Right renal pelvis (tissue), 4 donors: ENCODE results near the gene SPATS1. TPM values are rescaled to one million over a fixed set of nuclear protein-coding genes. Genes with fewer than 3 reads are reported as not detected.
A peak's percentile ranks its signal among the peaks of the same experiment; 100 is the strongest.
"Not testable (repeated sequence)": the region's sequence is repeated elsewhere in the genome, so short reads cannot be mapped to it uniquely, and the experiment has no call there.

Experiments used
- DNase-seq, 4 donors: peaks; one replicate each; pipeline ENCODE4 v3.0.0-alpha.2; 2013; ENCODE audit warnings: low read depth in 4 of 4, low spot score in 3 of 4, missing footprints in 1 of 4
- polyA plus RNA-seq, 4 donors: library from polyadenylated mRNA; unstranded; fragments of 120-200 nt; gene quantifications; one replicate each; pipeline ENCODE4 v1.2.1, GENCODE V29; 2013; ENCODE audit not compliant: insufficient read length in 4 of 4

SPATS1 gene
- polyA plus RNA-seq, 4 donors, result not detected

DNA sequence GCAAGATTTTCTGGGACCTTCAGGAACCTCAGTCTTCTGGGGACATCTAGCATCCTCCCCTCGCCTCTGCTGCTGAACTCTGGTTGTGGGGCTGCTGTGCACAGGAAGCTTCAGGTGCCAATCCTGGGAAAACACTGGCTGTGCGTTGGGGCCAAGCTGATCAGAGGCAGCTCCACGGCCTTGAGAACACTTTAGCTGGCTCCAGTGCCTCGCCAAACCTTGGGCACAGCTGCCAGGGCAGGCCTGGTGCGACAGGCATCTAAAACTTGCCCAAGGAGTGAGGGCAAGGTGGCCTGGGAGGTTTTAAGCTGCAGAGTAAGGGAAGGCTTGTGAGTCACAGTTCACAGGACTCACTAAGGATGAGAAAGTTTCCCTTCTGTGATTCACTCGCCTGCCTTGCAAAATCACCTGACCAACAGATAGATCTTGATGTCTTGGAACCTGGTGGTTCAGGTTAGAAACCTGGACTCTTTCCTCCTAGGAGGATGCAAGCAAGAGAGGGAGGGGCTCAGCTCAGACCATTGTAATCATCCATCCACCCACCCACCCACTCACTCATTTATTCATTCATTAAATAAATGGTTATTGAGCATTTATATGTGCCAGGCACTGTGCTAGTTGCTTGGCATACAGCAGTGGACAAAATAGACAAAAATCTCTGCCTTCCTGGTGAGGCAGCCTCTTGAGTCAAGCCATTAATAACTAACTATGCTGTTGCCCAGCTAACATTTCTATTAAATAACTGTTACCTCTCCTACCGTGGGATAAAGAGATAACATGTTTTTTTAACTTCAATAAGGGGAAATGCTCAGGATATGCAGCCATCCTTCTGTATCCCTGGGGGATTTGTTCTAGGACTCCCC lies 2.5 kb upstream of the SPATS1 start:
- no peak for DNase-seq

DNA sequence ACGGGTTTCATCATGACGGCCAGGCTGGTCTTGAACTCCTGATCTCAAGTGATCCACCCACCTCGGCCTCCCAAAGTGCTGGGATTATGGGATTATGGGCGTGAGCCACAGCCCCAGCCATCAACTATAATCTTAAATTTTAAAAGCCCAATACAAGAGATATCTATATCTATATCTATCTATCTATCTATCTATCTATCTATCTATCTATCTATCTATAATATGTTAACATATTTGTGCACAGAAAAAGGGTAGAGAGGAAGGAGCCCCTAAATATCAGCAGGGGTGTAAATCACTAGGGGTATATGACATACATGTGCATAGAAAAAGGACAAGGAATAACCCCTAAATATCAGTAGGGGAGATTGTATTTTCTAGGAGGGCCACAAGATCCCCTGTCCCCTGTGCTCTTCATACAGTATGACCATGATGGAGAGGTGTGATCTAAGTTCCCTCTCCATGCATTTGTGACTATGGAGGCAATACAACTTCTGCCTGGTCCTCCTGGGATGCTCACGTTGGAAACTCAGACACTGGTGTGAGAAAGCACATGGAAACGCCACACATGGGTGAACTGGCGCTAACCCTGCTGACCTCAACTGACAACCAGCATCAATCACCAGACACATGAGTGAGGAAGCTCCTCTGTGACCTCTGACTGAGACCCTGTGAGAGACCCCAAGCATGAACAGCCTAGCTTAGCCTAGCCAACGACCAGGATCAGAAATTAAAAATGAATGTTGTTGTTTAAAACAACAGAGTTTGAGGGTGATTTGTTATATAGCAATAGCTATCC lies 1.2 kb upstream of the SPATS1 start:
- peak in 1 of 4 donors; percentile 31 for DNase-seq

DNA sequence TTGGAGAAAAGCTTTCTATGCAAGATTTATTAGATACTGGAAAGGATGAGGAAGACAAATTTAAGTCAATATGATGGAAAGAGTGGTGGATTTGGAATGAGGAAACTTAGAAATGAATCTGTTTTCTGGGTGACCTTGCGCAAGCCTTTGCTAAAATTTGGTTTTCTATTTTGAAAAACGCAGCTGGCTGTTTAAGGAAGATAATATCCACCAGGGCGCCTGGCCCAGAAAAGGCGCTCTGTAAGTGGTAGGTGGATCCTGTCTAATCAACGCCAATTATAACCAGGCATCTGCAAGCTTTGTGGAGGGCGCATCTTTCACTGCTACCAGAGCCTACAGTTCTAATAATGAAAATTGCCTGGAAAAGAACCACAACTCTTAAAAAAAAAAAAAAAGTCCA lies 398 bp upstream of the SPATS1 start:
- DNase-seq, result no peak

DNA sequence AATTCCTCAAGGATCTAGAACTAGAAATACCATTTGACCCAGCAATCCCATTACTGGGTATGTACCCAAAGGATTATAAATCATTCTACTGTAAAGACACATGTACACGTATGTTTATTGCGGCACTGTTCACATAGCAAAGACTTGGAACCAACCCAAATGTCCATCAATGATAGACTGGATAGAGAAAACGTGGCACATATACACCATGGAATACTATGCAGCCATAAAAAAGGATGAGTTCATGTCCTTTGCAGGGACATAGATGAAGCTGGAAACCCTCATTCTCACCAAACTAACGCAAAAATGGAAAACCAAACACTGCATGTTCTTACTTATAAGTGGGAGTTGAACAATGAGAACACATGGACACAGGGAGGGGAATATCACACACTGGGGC lies 4.4 kb downstream of the SPATS1 start:
- DNase-seq, result not testable (repeated sequence)

DNA sequence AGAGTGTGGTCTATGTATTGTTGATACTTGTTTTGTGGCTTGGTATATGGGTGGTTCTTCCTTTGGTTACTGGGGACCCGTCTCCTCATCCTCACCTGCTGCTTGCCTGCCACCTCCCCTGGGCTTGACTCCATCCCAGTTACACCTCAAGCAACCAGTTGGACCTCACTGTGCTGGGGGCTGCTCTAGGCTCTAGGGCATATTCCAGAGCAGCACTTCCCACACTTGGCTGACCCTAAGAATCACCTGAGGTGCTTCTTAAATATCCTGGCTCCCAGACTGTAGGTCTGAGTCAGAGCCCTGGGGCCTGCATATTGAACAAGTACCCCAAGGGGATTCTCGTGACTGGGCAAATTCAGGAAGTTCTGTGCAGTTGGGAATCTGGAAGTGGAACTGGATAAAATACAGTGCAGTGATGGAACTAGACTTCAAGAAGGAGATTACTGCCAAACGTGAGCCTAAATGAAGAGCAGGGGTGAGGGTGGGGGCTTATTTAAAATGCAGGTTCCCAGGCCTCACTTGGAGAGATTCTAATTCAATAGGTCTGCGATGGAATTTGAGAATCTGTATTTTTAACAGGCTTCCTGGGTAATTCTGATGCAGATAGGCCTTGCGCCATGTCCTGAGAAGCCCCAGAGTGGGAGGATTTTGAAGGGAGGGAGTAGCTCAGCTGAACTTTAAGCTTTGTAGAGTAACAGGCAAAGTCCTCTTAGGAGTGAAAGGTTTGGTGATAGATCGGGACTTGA lies 7.6 kb downstream of the SPATS1 start:
- DNase-seq, result no peak

DNA sequence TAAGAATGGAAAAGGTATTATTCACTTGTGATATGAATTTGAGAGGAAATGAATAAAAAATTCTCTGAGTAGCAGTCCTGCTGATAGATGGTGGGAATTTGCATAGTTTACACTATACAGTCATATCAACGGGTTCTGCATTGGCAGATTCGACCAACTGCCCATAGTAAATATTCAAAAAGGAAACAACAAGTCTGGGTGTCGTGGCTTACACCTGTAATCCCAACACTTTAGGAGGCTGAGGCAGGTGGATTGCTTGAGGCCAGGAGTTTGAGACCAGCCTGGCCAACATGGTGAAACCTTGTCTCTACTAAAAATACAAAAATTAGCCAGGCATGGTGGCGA lies 8.2 kb downstream of the SPATS1 start:
- DNase-seq, result not testable (repeated sequence)

DNA sequence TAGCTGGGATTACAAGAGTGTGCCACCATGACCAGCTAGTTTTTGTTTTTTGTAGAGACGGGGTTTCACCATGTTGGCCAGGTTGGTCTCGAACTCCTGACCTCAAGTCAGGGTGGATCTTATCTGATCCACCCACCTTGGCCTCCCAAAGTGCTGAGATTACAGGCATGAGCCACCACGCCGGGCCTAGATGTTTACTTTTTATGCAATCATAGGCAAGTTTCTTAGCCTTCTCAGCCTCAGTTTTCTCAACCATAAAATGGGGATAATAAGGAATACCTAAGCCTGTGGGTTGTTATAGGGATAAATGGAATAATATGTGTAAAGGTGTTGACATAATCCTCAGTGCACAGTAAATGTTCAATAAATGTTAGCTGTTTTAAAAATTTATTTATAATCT lies 9.8 kb downstream of the SPATS1 start:
- no peak for DNase-seq

DNA sequence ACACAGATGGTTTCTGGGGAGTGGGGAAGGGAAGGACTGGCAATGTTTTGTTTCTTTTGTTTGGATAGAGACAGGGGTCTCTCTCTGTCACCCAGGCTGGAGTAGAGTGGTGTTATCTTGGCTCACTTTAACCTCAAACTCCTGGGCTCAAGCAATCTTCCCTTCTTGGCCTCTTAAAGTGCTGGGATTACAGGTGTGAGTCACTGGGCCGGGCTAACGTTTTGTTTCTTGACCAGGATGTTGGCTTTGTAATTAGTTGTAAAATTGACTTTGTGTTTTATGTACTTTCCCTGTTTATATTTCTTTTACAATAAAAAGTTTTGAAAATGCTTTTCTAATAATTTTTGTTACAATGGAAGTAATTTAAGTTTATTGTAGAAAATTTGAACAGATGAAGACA lies 10.9 kb downstream of the SPATS1 start:
- DNase-seq, result no peak

DNA sequence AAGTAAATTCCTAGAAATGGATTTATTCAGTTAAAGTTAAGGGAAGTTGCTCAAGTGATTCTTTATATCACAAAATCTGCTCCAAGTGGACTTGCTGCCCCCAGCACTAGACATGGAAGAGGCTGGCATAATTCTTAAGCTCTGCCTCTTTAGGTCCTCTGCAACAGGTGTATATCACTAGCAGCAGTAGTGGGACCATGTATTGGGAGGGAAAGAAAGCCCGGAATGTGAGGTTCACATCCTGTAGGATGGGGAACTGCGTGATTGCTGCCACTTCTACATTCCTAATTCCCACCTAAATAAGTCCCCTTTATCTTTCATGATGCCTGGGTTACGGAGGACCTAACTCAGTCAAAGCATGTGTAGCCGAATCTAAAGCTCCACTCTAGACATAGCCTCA lies 13.2 kb downstream of the SPATS1 start:
- DNase-seq, result no peak

DNA sequence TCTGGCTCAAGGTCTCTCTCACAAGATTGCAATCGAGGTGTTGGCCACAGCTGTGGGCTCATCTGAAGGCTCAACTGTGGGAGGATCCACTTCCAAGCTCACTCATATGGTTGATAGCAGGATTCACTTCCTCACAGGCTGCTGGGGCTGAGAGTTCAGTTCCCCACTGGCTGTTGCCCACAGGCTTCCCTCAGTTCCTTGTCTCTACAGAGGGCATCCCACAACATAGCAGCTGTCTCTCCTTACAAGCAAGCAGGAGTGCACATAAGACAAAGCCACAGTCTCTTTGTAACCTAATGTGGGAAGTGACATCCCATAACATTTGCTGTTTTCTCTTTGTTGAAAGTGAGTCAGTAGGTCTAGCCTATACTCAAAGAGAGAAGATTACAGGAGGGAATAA lies 14.0 kb downstream of the SPATS1 start:
- DNase-seq, result no peak

DNA sequence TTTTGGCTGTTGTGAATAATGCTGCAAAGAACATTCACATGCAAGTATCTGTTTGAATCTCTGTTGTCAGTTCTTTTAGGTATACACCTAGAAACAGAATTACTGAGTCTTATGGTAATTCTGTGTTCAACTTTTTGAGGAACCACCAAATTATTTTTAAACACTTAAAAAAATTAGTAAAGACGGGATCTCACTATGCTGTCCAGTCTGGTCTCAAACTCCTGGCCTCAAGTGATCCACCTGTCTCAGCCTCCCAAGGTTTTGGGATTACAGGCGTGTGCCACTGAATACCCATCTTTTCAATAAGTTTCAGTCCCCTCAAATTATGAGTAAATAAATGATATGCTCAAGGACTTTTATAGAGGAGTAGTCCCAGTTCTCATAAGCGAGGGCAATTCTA lies 17.5 kb downstream of the SPATS1 start:
- no peak for DNase-seq

DNA sequence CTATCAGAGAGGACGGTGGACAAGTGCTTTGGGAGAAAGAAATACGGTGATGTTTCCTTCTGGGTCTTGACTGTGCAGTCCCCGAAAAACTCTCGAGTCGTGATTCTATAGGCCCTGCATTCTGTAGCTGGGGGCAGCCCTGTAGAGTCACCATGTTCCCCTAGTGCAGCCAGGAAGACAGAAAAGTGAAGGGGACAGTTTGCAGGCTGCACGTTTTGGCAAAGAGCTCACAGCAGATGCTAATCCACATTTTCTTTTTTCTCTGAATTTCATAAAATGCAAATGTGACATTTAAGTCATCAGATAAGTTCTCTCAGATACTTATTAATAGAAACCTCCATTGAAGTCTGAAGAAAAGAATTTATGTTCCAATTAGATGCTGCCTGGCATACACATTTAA lies 19.5 kb downstream of the SPATS1 start:
- DNase-seq, result no peak

DNA sequence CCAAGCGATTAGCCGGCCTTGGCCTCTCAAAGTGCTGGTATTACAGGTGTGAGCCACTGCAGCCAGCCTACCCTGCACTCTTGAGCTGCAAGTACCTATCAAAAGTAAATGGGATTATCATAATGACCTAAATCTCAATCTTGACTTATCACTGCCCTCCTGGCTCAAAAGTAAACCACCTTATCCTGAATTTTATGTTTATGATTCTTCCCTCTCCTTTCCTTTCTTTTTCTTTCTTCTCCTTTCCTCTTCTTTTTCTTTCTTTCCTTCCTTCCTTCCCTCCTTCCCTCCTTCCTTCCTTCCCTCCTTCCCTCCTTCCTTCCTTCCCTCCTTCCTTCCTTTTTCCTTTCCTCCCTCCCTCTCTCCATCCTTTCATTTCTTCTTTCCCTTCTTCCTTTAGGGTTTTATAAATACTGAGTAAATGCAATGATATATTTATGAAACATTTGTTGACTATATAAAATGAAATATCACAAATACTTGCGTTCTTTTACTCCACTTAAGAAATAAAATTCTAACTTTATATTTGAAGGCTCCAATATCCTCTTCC lies 21.0 kb downstream of the SPATS1 start:
- DNase-seq, result no peak

DNA sequence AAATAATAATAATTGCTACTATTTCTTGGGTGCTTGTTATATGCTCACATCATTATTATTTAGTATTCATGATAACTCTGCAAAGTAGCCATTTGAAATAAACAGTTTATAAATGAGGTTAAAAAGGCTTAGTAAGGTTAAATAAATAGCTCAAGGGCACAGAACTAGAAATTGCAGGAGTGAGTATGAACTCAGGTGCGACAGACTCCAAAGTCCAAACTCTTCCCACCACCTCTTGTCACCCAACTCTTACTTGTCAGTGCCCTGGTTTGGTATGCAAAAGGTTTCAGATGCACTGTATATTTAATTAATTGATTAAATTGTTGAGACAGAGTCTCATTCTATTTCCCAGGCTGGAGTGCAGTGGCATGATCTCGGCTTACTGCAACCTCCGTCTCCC lies 24.3 kb downstream of the SPATS1 start:
- no peak for DNase-seq

DNA sequence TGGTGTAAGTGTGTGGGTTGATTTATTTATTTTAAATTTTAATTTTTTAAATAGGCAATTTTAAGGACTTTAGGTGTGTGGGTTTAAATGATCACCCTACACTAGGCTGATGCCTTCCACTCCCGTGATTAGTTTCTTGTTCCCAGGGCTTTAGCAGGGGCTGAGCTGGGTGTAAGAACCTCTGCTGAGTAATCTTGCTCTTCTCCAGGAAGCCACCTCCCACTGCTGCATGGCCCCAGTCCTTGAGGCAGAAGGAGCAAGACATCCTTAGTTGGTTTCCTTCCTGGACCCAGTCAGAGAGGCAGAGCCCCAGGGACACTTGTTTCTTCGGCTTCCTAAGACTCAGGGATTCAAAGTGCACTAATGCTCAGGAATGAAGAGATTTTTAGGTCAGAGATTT lies 25.2 kb downstream of the SPATS1 start:
- DNase-seq, result no peak

DNA sequence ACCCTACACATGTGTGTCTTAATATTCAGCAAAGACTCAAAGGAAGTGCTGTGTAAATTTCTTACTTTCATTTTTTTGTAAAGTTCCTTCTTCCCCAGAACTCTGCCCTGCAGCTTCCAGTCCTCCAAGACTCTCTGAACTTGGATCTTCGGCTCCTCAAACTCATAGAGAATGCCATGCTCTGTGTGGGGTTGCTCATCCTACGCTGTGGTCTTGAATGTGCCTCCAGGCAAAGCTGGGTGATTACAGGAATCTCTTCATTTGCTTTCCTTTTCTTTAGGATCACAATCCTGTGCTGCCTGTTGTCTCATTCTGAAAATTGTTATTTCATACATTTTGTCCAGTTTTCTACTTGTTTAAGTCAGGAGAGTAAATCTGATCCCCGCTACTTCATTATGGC lies 30.6 kb downstream of the SPATS1 start:
- DNase-seq, result no peak

DNA sequence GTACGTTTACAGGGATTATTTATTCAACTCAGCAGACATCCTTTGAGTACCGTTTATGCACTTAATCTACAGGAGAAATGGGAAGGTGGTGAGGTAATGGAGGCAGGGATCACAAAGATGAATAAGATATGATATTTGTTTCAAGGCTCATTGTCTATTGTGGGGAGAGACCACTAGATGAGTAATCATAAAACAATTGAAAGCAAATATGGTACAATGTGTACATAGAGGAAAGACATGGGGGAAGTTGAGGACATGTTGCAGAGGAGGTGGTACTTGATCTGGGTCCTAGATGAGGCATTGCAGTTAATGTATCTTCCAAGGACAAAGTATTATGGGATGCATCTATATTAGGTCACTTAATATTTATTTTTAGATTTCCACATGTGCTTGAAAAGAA lies 31.3 kb downstream of the SPATS1 start:
- no peak for DNase-seq

DNA sequence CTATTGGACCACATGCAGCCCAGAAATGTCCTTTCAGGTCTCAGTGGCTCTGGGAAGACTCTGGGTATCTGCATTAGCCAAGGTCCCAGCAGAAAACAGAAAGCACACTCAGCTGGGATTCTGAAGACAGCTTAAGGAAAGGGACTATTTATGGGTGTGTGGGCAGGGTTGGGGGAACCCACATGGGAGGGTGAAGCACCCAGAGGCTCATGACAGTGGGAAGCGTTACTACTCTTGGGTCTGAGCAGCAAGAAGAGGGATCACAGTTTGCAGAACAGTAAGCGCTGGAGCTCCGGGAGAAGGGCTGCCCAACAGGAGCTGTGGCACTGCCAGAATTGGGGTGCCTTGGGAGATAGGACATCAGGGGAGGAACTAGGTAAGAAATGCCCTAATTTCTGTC lies 32.6 kb downstream of the SPATS1 start:
- DNase-seq, result no peak

DNA sequence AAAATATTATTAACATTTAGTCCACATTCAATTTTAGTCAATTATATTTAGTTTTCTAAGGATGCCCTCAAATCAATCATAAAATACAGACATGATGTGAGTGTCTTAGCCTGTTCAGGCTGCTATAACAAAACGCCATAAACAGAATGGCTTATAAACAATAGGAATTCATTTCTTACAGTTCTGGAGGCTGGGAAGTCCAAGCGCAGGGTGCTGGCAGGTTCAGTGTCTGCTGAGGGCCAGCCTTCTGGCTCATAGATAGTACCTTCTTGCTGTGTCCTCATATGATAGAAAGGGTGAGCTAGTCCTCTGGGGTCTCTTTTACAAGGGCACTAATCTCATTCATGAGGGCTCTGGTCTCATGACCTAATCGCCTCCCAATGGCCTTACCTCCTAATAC lies 35.0 kb downstream of the SPATS1 start:
- DNase-seq, result no peak

DNA sequence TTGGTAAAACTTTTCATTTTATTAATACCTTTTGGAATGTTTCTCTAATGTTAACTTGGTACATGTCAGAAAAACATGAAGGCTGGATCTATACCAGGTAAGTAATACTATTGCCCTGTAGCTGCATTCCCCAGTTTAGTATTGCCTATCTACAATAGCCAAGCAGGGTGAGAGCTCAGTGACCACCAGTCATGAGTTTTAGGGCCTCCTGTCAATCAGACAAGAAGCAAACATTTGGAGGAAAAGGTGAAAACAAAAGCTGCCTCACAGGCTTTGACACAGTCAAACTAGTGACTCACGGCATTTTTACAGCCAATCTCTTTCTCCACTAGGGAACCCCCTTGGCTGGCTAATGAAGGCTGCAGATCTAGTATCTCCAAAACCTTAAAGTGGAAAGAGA lies 35.5 kb downstream of the SPATS1 start:
- no peak for DNase-seq

DNA sequence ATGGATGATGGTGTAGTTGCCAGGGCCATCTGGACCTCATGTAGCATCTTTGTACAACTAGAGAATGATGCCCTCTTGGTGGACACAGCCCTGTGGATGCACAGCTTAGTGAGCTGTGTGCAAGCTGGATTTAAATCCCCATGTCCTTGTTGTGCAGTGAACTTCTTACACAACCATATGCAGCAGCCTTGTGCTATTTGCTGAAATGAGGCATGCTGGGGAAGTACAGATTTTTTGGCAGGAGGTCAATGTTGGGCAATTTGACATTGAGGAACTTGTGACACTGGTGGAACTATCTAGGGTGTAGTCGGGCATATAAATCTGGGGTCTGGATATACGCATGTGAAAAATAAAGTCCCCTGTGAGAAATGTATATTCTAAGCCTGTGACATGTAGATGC lies 39.3 kb downstream of the SPATS1 start:
- DNase-seq, result no peak
